HG02763 (cell line): ENCODE measurements around the gene EXOC2.
"Not testable (repeated sequence)": the region's sequence is repeated elsewhere in the genome, so short reads cannot be mapped to it uniquely, and the experiment has no call there.

Source experiments
- ATAC-seq: cut with Tn5 transposase; IDR thresholded peaks from one replicate; pipeline ENCODE4 v1.9.1; 2021; ENCODE audit warnings: mild to moderate bottlenecking, moderate library complexity; ENCODE audit not compliant: unreplicated experiment

The EXOC2 gene

GRCh38 chr6:636488-636887, 56.5 kb downstream of the EXOC2 start:
- ATAC-seq: no peak

GRCh38 chr6:635233-635632, 57.7 kb downstream of the EXOC2 start:
- no peak for ATAC-seq

- no peak for ATAC-seq
Observed at GRCh38 chr6:633611-634010, 59.3 kb downstream of the EXOC2 start.

- ATAC-seq: no peak
Observed at GRCh38 chr6:628766-629165, 64.2 kb downstream of the EXOC2 start.

GRCh38 chr6:626236-626635, 66.7 kb downstream of the EXOC2 start:
- ATAC-seq: no peak

- ATAC-seq: no peak
Observed at GRCh38 chr6:624979-625378, 68.0 kb downstream of the EXOC2 start.

- no peak for ATAC-seq
Observed at GRCh38 chr6:622462-622861, 70.5 kb downstream of the EXOC2 start.

- ATAC-seq: no peak
Observed at GRCh38 chr6:621931-622330, 71.0 kb downstream of the EXOC2 start.

GRCh38 chr6:620950-621349, 72.0 kb downstream of the EXOC2 start:
- no peak for ATAC-seq

GRCh38 chr6:620166-620565, 72.8 kb downstream of the EXOC2 start:
- ATAC-seq: no peak

GRCh38 chr6:617456-618100, 75.4 kb downstream of the EXOC2 start:
- ATAC-seq: no peak

- ATAC-seq: no peak
Observed at GRCh38 chr6:613981-614380, 79.0 kb downstream of the EXOC2 start.

- ATAC-seq: no peak
Observed at GRCh38 chr6:611928-612327, 81.0 kb downstream of the EXOC2 start.

- ATAC-seq: no peak
Observed at GRCh38 chr6:610882-611281, 82.1 kb downstream of the EXOC2 start.

GRCh38 chr6:609905-610304, 83.0 kb downstream of the EXOC2 start:
- ATAC-seq: no peak

- no peak for ATAC-seq
Observed at GRCh38 chr6:606829-607379, 86.0 kb downstream of the EXOC2 start.

GRCh38 chr6:605895-606294, 87.0 kb downstream of the EXOC2 start:
- not testable (repeated sequence) for ATAC-seq

- ATAC-seq: no peak
Observed at GRCh38 chr6:604579-604978, 88.4 kb downstream of the EXOC2 start.

- ATAC-seq: no peak
Observed at GRCh38 chr6:603265-603664, 89.7 kb downstream of the EXOC2 start.

GRCh38 chr6:599576-600448, 93.1 kb downstream of the EXOC2 start:
- no peak for ATAC-seq

- no peak for ATAC-seq
Observed at GRCh38 chr6:593907-594212, 99.1 kb downstream of the EXOC2 start.
